H9 (cell line): ENCODE data around the gene RAMP3. TPM values are rescaled to one million over a fixed set of nuclear protein-coding genes. Genes with fewer than 3 reads are reported as not detected.

Experiments
- DNase-seq: peaks from one replicate; pipeline ENCODE4 v3.0.0-alpha.2; 2017
- H2AFZ ChIP-seq: one replicate; pipeline ENCODE4 v1.6.1; 2013; ENCODE audit warnings: mild to moderate bottlenecking, low read length, control low read depth, moderate library complexity
- H2AK5ac ChIP-seq: 2 replicates; pipeline ENCODE4 v1.6.1; 2013; ENCODE audit warnings: low read length, control low read depth, mixed read lengths; ENCODE audit not compliant: insufficient read length
- H2BK120ac ChIP-seq: one replicate; pipeline ENCODE4 v1.6.1; 2013; ENCODE audit warnings: low read depth, mild to moderate bottlenecking, low read length, control low read depth, inconsistent platforms; ENCODE audit not compliant: poor library complexity, severe bottlenecking
- H2BK12ac ChIP-seq: 2 replicates; pipeline ENCODE4 v1.6.1; 2013; ENCODE audit warnings: low read length, control low read depth, mixed read lengths, low read depth; ENCODE audit not compliant: insufficient read length
- H2BK15ac ChIP-seq: 2 replicates; pipeline ENCODE4 v1.6.1; 2013; ENCODE audit warnings: low read depth, low read length, control low read depth
- H2BK20ac ChIP-seq: one replicate; pipeline ENCODE4 v1.6.1; 2013; ENCODE audit warnings: low read depth, mild to moderate bottlenecking, low read length, control low read depth, inconsistent platforms; ENCODE audit not compliant: poor library complexity, severe bottlenecking
- H2BK5ac ChIP-seq: 2 replicates; pipeline ENCODE4 v1.6.1; 2013; ENCODE audit warnings: low read length, control low read depth, mixed read lengths; ENCODE audit not compliant: insufficient read length
- H3K14ac ChIP-seq: 2 replicates; pipeline ENCODE4 v1.6.1; 2013; ENCODE audit warnings: low read length, control low read depth; ENCODE audit not compliant: insufficient read depth
- H3K18ac ChIP-seq: 2 replicates; pipeline ENCODE4 v1.6.1; 2013; ENCODE audit warnings: low read depth, mild to moderate bottlenecking, mixed read lengths, low read length, control low read depth; ENCODE audit not compliant: insufficient read length
- H3K23ac ChIP-seq: 2 replicates; pipeline ENCODE4 v1.6.1; 2013; ENCODE audit warnings: low read length, control low read depth, mixed read lengths, low read depth; ENCODE audit not compliant: insufficient read length
- H3K23me2 ChIP-seq: 2 replicates; pipeline ENCODE4 v1.6.1; 2013; ENCODE audit warnings: low read depth, mild to moderate bottlenecking, mixed read lengths, low read length, control low read depth; ENCODE audit not compliant: insufficient read length, poor library complexity, severe bottlenecking
- H3K27ac ChIP-seq: 2 replicates; pipeline ENCODE4 v1.5.1; 2013; ENCODE audit warnings: low read length, control low read depth, mixed read lengths, low read depth; ENCODE audit not compliant: insufficient read length
- H3K27me3 ChIP-seq: 2 replicates; pipeline ENCODE4 v1.6.1; 2013; ENCODE audit warnings: low read length, control low read depth, inconsistent platforms; ENCODE audit not compliant: insufficient read depth
- H3K4ac ChIP-seq: 2 replicates; pipeline ENCODE4 v1.6.1; 2013; ENCODE audit warnings: low read depth, mild to moderate bottlenecking, control low read depth, inconsistent platforms, low read length, moderate library complexity
- H3K4me1 ChIP-seq: 2 replicates; pipeline ENCODE4 v1.6.1; 2013; ENCODE audit warnings: low read length, control low read depth, inconsistent platforms; ENCODE audit not compliant: insufficient read depth
- H3K4me2 ChIP-seq: 2 replicates; pipeline ENCODE4 v1.6.1; 2013; ENCODE audit warnings: low read length, control low read depth, mixed read lengths; ENCODE audit not compliant: insufficient read length, insufficient read depth
- H3K56ac ChIP-seq: 2 replicates; pipeline ENCODE4 v1.6.1; 2013; ENCODE audit warnings: low read depth, mild to moderate bottlenecking, mixed read lengths, low read length, control low read depth; ENCODE audit not compliant: insufficient read length
- H3K79me1 ChIP-seq: 2 replicates; pipeline ENCODE4 v1.6.1; 2013; ENCODE audit warnings: low read depth, mild to moderate bottlenecking, moderate library complexity, low read length, control low read depth, inconsistent platforms; ENCODE audit not compliant: insufficient read depth, poor library complexity, severe bottlenecking
- H3K79me2 ChIP-seq: 2 replicates; pipeline ENCODE4 v1.6.1; 2013; ENCODE audit warnings: low read length, control low read depth, inconsistent platforms; ENCODE audit not compliant: insufficient read depth
- H3K9ac ChIP-seq: 2 replicates; pipeline ENCODE4 v1.6.1; 2013; ENCODE audit warnings: low read length, control low read depth, mixed read lengths; ENCODE audit not compliant: insufficient read length; ENCODE audit errors: extremely low read depth
- H3K9me3 ChIP-seq: one replicate; pipeline ENCODE4 v1.6.1; 2013; ENCODE audit warnings: low read depth, low read length, inconsistent platforms; ENCODE audit not compliant: control insufficient read depth
- H3T11ph ChIP-seq: one replicate; pipeline ENCODE4 v1.6.1; 2013; ENCODE audit warnings: mild to moderate bottlenecking, low read length, control low read depth, inconsistent platforms
- H4K20me1 ChIP-seq: one replicate; pipeline ENCODE4 v1.6.1; 2013; ENCODE audit not compliant: control insufficient read depth, insufficient read length, insufficient read depth
- H4K5ac ChIP-seq: 2 replicates; pipeline ENCODE4 v1.6.1; 2013; ENCODE audit warnings: low read depth, mild to moderate bottlenecking, mixed read lengths, low read length, control low read depth; ENCODE audit not compliant: insufficient read length
- H4K8ac ChIP-seq: replicated peaks from 2 replicates; pipeline ENCODE4 v1.6.1; 2013; ENCODE audit warnings: low read length, control low read depth, mixed read lengths, low read depth; ENCODE audit not compliant: insufficient read length
- H4K91ac ChIP-seq: 2 replicates; pipeline ENCODE4 v1.6.1; 2013; ENCODE audit warnings: low read depth, mild to moderate bottlenecking, moderate library complexity, mixed read lengths, low read length, control low read depth; ENCODE audit not compliant: insufficient read length
- H3K27ac Mint-ChIP-seq, 3 experiments: 2 replicates in 2 of 3; 3 replicates in 1 of 3; pipeline ENCODE4 v1.8.0; 2020 to 2021; ENCODE audit warnings: mixed read lengths in 3 of 3, mild to moderate bottlenecking in 1 of 3, moderate library complexity in 1 of 3
- H3K27me3 Mint-ChIP-seq: 2 replicates; pipeline ENCODE4 v1.8.0; 2021; ENCODE audit warnings: low read depth, mild to moderate bottlenecking, moderate library complexity, mixed read lengths
- H3K36me3 Mint-ChIP-seq, 3 experiments: 2 replicates in 2 of 3; 3 replicates in 1 of 3; pipeline ENCODE4 v1.8.0; 2020 to 2021; ENCODE audit warnings: low read depth in 3 of 3, mixed read lengths in 3 of 3; ENCODE audit not compliant: insufficient read depth in 1 of 3
- H3K4me1 Mint-ChIP-seq, 2 experiments: 2 replicates each; pipeline ENCODE4 v1.8.0; 2020; ENCODE audit warnings: mixed read lengths in 2 of 2
- H3K4me3 Mint-ChIP-seq, 2 experiments: 2 replicates in 1 of 2; 3 replicates in 1 of 2; pipeline ENCODE4 v1.8.0; 2020 to 2021; ENCODE audit warnings: mild to moderate bottlenecking in 2 of 2, mixed read lengths in 2 of 2, moderate library complexity in 1 of 2
- H3K9me3 Mint-ChIP-seq, 2 experiments: 2 replicates in 1 of 2; 3 replicates in 1 of 2; pipeline ENCODE4 v1.8.0; 2020; ENCODE audit warnings: mild to moderate bottlenecking in 2 of 2, mixed read lengths in 2 of 2, moderate library complexity in 1 of 2
- WGBS: extraction: QIAGEN DNeasy Blood & Tissue Kit; methylation state at CpG from one replicate; pipeline ENCODE4 v1.1.7; 2013; ENCODE audit warnings: missing lambda C conversion rate, low lambda C conversion rate, mixed read lengths; ENCODE audit not compliant: insufficient read length; ENCODE audit errors: extremely low coverage; 5-methylcytosine and 5-hydroxymethylcytosine counted together
- total RNA-seq: library from RNA; stranded (reverse); gene quantifications from 2 replicates; pipeline ENCODE4 v1.2.1, GENCODE V29; 2021
- TF ChIP-seq, protein P1 (sequence below): fragments of 200-600 bp; sonication (generic); conservative IDR thresholded peaks from 3 replicates; pipeline ENCODE4 v1.8.0; 2021; ENCODE audit warnings: antibody characterized with exemption, mild to moderate bottlenecking

The RAMP3 gene
- total RNA-seq, 1 experiment from 2014 or later = 0.63 TPM

DNA sequence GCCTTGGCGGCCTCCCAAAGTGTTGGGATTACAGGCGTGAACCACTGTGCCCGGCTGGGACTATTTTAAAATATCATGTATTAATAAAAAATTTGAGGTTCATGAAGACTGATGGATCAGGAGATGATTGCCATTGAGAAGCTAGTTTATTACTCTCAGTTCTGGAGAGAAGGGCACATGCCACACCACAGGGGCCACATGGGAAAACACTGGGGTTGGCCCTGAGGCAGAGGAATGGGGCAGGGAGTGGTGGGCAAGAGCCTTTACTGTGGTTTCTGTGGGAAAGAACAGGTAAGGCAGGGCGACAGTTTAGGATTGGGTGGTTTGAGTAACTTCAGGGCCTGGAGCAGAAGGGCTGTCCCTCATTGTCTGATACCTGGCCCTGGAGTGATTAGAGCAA is 39.3 kb upstream of the RAMP3 start:
- DNase-seq = no peak
- H3K27ac ChIP-seq = no peak overlapping the region
- Mint-ChIP-seq H3K27ac (no peak overlapping the region), H3K4me3 (no peak overlapping the region), H3K36me3 (no peaks in the 10 kb centered on the region), H3K4me1 (peaks cover under 1% of the 10 kb centered on the region in 2 experiments; a peak in 3 of 4 replicates), H3K9me3 (no peaks in the 10 kb centered on the region), H3K27me3 (peaks cover 41% of the 10 kb centered on the region)
- no peak overlapping the region for H2BK20ac ChIP-seq
- no peak overlapping the region for H3K9ac ChIP-seq
- TF ChIP-seq, protein P1, sequence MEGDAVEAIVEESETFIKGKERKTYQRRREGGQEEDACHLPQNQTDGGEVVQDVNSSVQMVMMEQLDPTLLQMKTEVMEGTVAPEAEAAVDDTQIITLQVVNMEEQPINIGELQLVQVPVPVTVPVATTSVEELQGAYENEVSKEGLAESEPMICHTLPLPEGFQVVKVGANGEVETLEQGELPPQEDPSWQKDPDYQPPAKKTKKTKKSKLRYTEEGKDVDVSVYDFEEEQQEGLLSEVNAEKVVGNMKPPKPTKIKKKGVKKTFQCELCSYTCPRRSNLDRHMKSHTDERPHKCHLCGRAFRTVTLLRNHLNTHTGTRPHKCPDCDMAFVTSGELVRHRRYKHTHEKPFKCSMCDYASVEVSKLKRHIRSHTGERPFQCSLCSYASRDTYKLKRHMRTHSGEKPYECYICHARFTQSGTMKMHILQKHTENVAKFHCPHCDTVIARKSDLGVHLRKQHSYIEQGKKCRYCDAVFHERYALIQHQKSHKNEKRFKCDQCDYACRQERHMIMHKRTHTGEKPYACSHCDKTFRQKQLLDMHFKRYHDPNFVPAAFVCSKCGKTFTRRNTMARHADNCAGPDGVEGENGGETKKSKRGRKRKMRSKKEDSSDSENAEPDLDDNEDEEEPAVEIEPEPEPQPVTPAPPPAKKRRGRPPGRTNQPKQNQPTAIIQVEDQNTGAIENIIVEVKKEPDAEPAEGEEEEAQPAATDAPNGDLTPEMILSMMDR = no peak
- no peak overlapping the region for H3K23ac ChIP-seq
- H4K20me1 ChIP-seq = no peaks in the 10 kb centered on the region
- H3K14ac ChIP-seq = no peak overlapping the region
- no peaks in the 10 kb centered on the region for H3K79me1 ChIP-seq
- H3K18ac ChIP-seq = no peak overlapping the region
- no peak overlapping the region for H3K4ac ChIP-seq
- no peak overlapping the region for H4K5ac ChIP-seq
- no peak overlapping the region for H2AFZ ChIP-seq
- no peak overlapping the region for H2BK5ac ChIP-seq
- no peak overlapping the region for H4K91ac ChIP-seq
- H3K4me2 ChIP-seq = no peak overlapping the region
- H3K56ac ChIP-seq = no peak overlapping the region
- no peak overlapping the region for H2BK12ac ChIP-seq
- no peaks in the 10 kb centered on the region for H3K4me1 ChIP-seq
- H3K79me2 ChIP-seq = no peaks in the 10 kb centered on the region
- no peak overlapping the region for H4K8ac ChIP-seq
- H3K9me3 ChIP-seq = no peaks in the 10 kb centered on the region
- no peaks in the 10 kb centered on the region for H3K27me3 ChIP-seq
- no peak overlapping the region for H3T11ph ChIP-seq
- no CpG with 5 or more reads among the region's 4 CpGs for WGBS
- no peak overlapping the region for H2BK15ac ChIP-seq
- H2BK120ac ChIP-seq = no peak overlapping the region
- H3K23me2 ChIP-seq = no peaks in the 10 kb centered on the region
- H2AK5ac ChIP-seq = no peak overlapping the region
